Left ventricle myocardium inferior (tissue), 1 donor: ENCODE data around the gene CLEC11A. TPM values are rescaled to one million over a fixed set of nuclear protein-coding genes. Genes with fewer than 3 reads are reported as not detected.
"Not testable (repeated sequence)": the region's sequence is repeated elsewhere in the genome, so short reads cannot be mapped to it uniquely, and the experiment has no call there.

ENCODE experiments used
- DNase-seq: peaks from one replicate; pipeline ENCODE4 v3.0.0-alpha.2; 2020
- H3K27ac ChIP-seq: fragments of 200-600 bp; replicated peaks from 2 replicates; pipeline ENCODE4 v1.8.0; 2021
- H3K27me3 ChIP-seq: fragments of 200-600 bp; 2 replicates; pipeline ENCODE4 v1.8.0; 2021; ENCODE audit warnings: low read depth
- H3K36me3 ChIP-seq: fragments of 200-600 bp; 2 replicates; pipeline ENCODE4 v1.8.0; 2021
- H3K4me1 ChIP-seq: fragments of 200-600 bp; 2 replicates; pipeline ENCODE4 v1.8.0; 2021
- H3K4me3 ChIP-seq: fragments of 200-600 bp; 2 replicates; pipeline ENCODE4 v1.8.0; 2021; ENCODE audit warnings: mild to moderate bottlenecking, moderate library complexity
- H3K9me3 ChIP-seq: fragments of 200-600 bp; replicated peaks from 2 replicates; pipeline ENCODE4 v1.8.0; 2021
- CTCF ChIP-seq: fragments of 200-600 bp; IDR thresholded peaks from 2 replicates; pipeline ENCODE4 v1.8.0; 2021; ENCODE audit warnings: antibody characterized with exemption, mild to moderate bottlenecking, borderline replicate concordance
- intact Hi-C: fragments of 100-400 bp; cut with micrococcal nuclease; formaldehyde crosslinking; loops from one replicate; pipeline ENCODE4 v1.11.0; 2022
- total RNA-seq: library from RNA; stranded (reverse); fragmentation: NEBNext Ultra II Directional; extraction: Animal tissue kit (Norgen Biotek cat#: 25700); gene quantifications from one replicate; pipeline ENCODE4 v1.2.1, GENCODE V29; 2021
- donor health status: DM: no; HTN: yes; CAD: no; lungs with severe emphysema.

The CLEC11A gene
- total RNA-seq, 1 donor from 2014 or later, result 6.2 TPM

GRCh38 chr19:50759886-50760285 is 36.7 kb downstream of the CLEC11A start:
- no peak for DNase-seq
- H3K9me3 ChIP-seq, result peaks cover 5% of the 10 kb centered on the region
- intact Hi-C loops, result no loop called here
- H3K4me3 ChIP-seq, result no peak overlapping the region
- H3K27ac ChIP-seq, result no peak overlapping the region
- no peaks in the 10 kb centered on the region for H3K36me3 ChIP-seq
- H3K4me1 ChIP-seq, result no peaks in the 10 kb centered on the region
- no peak for TF ChIP-seq CTCF
- peaks cover 66% of the 10 kb centered on the region for H3K27me3 ChIP-seq

GRCh38 chr19:50761501-50761900 is 38.3 kb downstream of the CLEC11A start:
- H3K36me3 ChIP-seq, DNase-seq, H3K4me3 ChIP-seq, H3K4me1 ChIP-seq, H3K27ac ChIP-seq, intact Hi-C loops, H3K9me3 ChIP-seq: not testable (repeated sequence)
- peaks cover 74% of the 10 kb centered on the region for H3K27me3 ChIP-seq

- H3K36me3 ChIP-seq, H3K4me3 ChIP-seq, H3K27ac ChIP-seq, H3K9me3 ChIP-seq, intact Hi-C loops, DNase-seq, H3K4me1 ChIP-seq: not testable (repeated sequence)
- H3K27me3 ChIP-seq, result peaks cover 74% of the 10 kb centered on the region
Observed at GRCh38 chr19:50763521-50763920, 40.4 kb downstream of the CLEC11A start.

GRCh38 chr19:50764409-50764808 is 41.2 kb downstream of the CLEC11A start:
- no peak for DNase-seq
- TF ChIP-seq CTCF, result no peak
- H3K27me3 ChIP-seq, result peaks cover 83% of the 10 kb centered on the region

GRCh38 chr19:50766746-50767145 is 43.6 kb downstream of the CLEC11A start:
- H3K27ac ChIP-seq, H3K9me3 ChIP-seq, DNase-seq, H3K4me1 ChIP-seq, H3K36me3 ChIP-seq, H3K4me3 ChIP-seq, intact Hi-C loops: not testable (repeated sequence)
- H3K27me3 ChIP-seq, result peaks cover 95% of the 10 kb centered on the region

More at GRCh38 chr19:50764409-50764808, 41.2 kb downstream of the CLEC11A start:
- Histone ChIP-seq H3K27ac (no peak overlapping the region), H3K9me3 (peaks cover 5% of the 10 kb centered on the region), H3K36me3 (no peaks in the 10 kb centered on the region), H3K4me1 (no peaks in the 10 kb centered on the region), H3K4me3 (no peak overlapping the region)
- intact Hi-C loops, result no loop called here

GRCh38 chr19:50767263-50767662 is 44.1 kb downstream of the CLEC11A start:
- H3K36me3 ChIP-seq, H3K9me3 ChIP-seq, H3K27ac ChIP-seq, DNase-seq, intact Hi-C loops, H3K4me1 ChIP-seq, H3K4me3 ChIP-seq: not testable (repeated sequence)
- H3K27me3 ChIP-seq, result peaks cover 95% of the 10 kb centered on the region

- Histone ChIP-seq H3K27me3 (peaks cover 94% of the 10 kb centered on the region), H3K4me1 (no peaks in the 10 kb centered on the region), H3K27ac (no peak overlapping the region), H3K4me3 (no peak overlapping the region), H3K9me3 (peaks cover 4% of the 10 kb centered on the region), H3K36me3 (no peaks in the 10 kb centered on the region)
- intact Hi-C loops, result no loop called here
- TF ChIP-seq CTCF, result no peak
- DNase-seq, result no peak
Observed at GRCh38 chr19:50768277-50768676, 45.1 kb downstream of the CLEC11A start.

GRCh38 chr19:50770164-50770563 is 47.0 kb downstream of the CLEC11A start, which contains the start of gene GPR32:
TSS of gene GPR32 (plus strand) at chr19:50770464. CDS start at chr19:50770601, 137 bp downstream.
- H3K27ac ChIP-seq, DNase-seq, H3K36me3 ChIP-seq, H3K4me1 ChIP-seq, H3K4me3 ChIP-seq, H3K9me3 ChIP-seq, intact Hi-C loops: not testable (repeated sequence)
- H3K27me3 ChIP-seq, result peaks cover 95% of the 10 kb centered on the region
